SK-N-SH (cell line): ENCODE results near the gene TMEM231. TPM values are rescaled to one million over a fixed set of nuclear protein-coding genes. Genes with fewer than 3 reads are reported as not detected.

Experiments
- CTCF ChIA-PET: fragments of 300-600, 350-600 bp; formaldehyde crosslinking; extraction: SDS; loops from one replicate; lab custom pipeline; 2021; lab: Yijun Ruan, JAX
- POLR2A ChIA-PET: fragments of 350-600 bp; sonication (Branson Sonifier 250); formaldehyde crosslinking; extraction: SDS; loops from one replicate; lab custom pipeline; 2020; ENCODE audit warnings: antibody characterized with exemption, inconsistent platforms; lab: Yijun Ruan, JAX
- DNase-seq: peaks from one replicate; pipeline ENCODE4 v3.0.0; 2012
- H2AFZ ChIP-seq: fragments of 200-600 bp; sonication (generic); 2 replicates; pipeline ENCODE4 v1.8.1; 2016; ENCODE audit warnings: antibody characterized with exemption, mild to moderate bottlenecking, low read depth
- H3F3A ChIP-seq: fragments of 200-600 bp; sonication (generic); replicated peaks from 2 replicates; pipeline ENCODE3; 2016; ENCODE audit warnings: antibody characterized with exemption, mild to moderate bottlenecking; ENCODE audit not compliant: insufficient read depth
- H3K27ac ChIP-seq, 2 experiments: fragments of 200-500 bp in 1 of 2; fragments of 200-600 bp in 1 of 2; sonication (Bioruptor generic) in 1 of 2; sonication (generic), shearing (Covaris generic) in 1 of 2; 2 replicates each; pipeline versions ENCODE4 v1.5.1 to v1.6.1; 2014 to 2016; ENCODE audit warnings: low read depth in 2 of 2, inconsistent platforms in 1 of 2, low read length in 1 of 2, mild to moderate bottlenecking in 1 of 2, mixed read lengths in 1 of 2
- H3K27me3 ChIP-seq: fragments of 200-600 bp; sonication (generic), shearing (Covaris generic); 2 replicates; pipeline ENCODE4 v1.6.1; 2016; ENCODE audit warnings: mixed run types; ENCODE audit not compliant: insufficient read depth
- H3K36me3 ChIP-seq, 2 experiments: fragments of 200-500 bp in 1 of 2; fragments of 200-600 bp in 1 of 2; sonication (Bioruptor generic) in 1 of 2; sonication (generic) in 1 of 2; replicated peaks in 1 of 2; 2 replicates each; pipeline versions ENCODE3 to v1.5.1; 2014 to 2016; ENCODE audit warnings: low read length in 1 of 2, mild to moderate bottlenecking in 1 of 2; ENCODE audit not compliant: insufficient read depth in 2 of 2, control insufficient read depth in 1 of 2
- H3K4me1 ChIP-seq, 2 experiments: fragments of 200-500 bp in 1 of 2; fragments of 200-600 bp in 1 of 2; sonication (Bioruptor generic) in 1 of 2; sonication (generic), shearing (Covaris generic) in 1 of 2; 2 replicates each; pipeline versions ENCODE4 v1.5.1 to v1.6.1; 2014 to 2016; ENCODE audit warnings: low read depth in 1 of 2, low read length in 1 of 2, mixed run types in 1 of 2; ENCODE audit not compliant: insufficient read depth in 2 of 2, control insufficient read depth in 1 of 2
- H3K4me2 ChIP-seq: fragments of 200-600 bp; sonication (generic), shearing (Covaris generic); 2 replicates; pipeline ENCODE4 v1.6.1; 2017; ENCODE audit warnings: mixed run types
- H3K4me3 ChIP-seq, 2 experiments: fragments of 200-500 bp in 1 of 2; fragments of 200-600 bp in 1 of 2; sonication (Bioruptor generic) in 1 of 2; sonication (generic), shearing (Covaris generic) in 1 of 2; 2 replicates each; pipeline versions ENCODE4 v1.5.1 to v1.8.1; 2014 to 2016; ENCODE audit warnings: low read depth in 2 of 2, inconsistent platforms in 1 of 2, low read length in 1 of 2, mild to moderate bottlenecking in 1 of 2, mixed read lengths in 1 of 2, moderate library complexity in 1 of 2
- H3K79me2 ChIP-seq: fragments of 200-600 bp; sonication (generic); 2 replicates; pipeline ENCODE4 v1.8.1; 2017; ENCODE audit warnings: mild to moderate bottlenecking; ENCODE audit not compliant: insufficient read depth
- H3K9ac ChIP-seq: fragments of 200-600 bp; sonication (generic); 2 replicates; pipeline ENCODE4 v1.6.1; 2017; ENCODE audit warnings: mixed run types
- H3K9me2 ChIP-seq: fragments of 200-600 bp; sonication (generic); 2 replicates; pipeline ENCODE4 v1.6.1; 2017; ENCODE audit warnings: mixed run types
- H3K9me3 ChIP-seq: fragments of 200-600 bp; sonication (generic); 2 replicates; pipeline ENCODE4 v1.6.1; 2017; ENCODE audit warnings: mixed run types, mild to moderate bottlenecking, moderate library complexity
- H4K20me1 ChIP-seq: fragments of 200-600 bp; sonication (generic); 2 replicates; pipeline ENCODE4 v1.6.1; 2017; ENCODE audit warnings: mild to moderate bottlenecking, mixed run types; ENCODE audit not compliant: insufficient read depth
- EP300 ChIP-seq, 2 experiments: IDR thresholded peaks; 2 replicates each; pipeline versions ENCODE4 v1.4.0 to v1.6.1; 2012; ENCODE audit warnings: borderline replicate concordance in 1 of 2, low read depth in 1 of 2, low read length in 1 of 2
- EZH2phosphoT487 ChIP-seq: fragments of 200-600 bp; sonication (generic); IDR thresholded peaks from 2 replicates; pipeline ENCODE4 v1.6.1; 2017; ENCODE audit warnings: low read depth, mixed run types, mild to moderate bottlenecking, antibody characterized with exemption, moderate library complexity, borderline replicate concordance
- FOXJ3 ChIP-seq: sonication (generic); formaldehyde crosslinking; IDR thresholded peaks from 2 replicates; pipeline ENCODE4 v1.5.1; 2020; ENCODE audit warnings: mild to moderate bottlenecking, missing genetic modification reagents
- FOXM1 ChIP-seq: IDR thresholded peaks from 2 replicates; pipeline ENCODE4 v1.4.0; 2012; ENCODE audit warnings: low read depth, mild to moderate bottlenecking
- GATA2 ChIP-seq: sonication (generic); formaldehyde crosslinking; IDR thresholded peaks from 2 replicates; pipeline ENCODE4 v1.5.0; 2020; ENCODE audit warnings: mild to moderate bottlenecking, missing genetic modification reagents
- MEF2A ChIP-seq: IDR thresholded peaks from 2 replicates; pipeline ENCODE4 v1.4.0; 2012; ENCODE audit warnings: low read depth, borderline replicate concordance
- NRF1 ChIP-seq: IDR thresholded peaks from 2 replicates; pipeline ENCODE4 v1.6.1; 2012; ENCODE audit warnings: low read depth, mild to moderate bottlenecking, low read length
- RAD21 ChIP-seq: IDR thresholded peaks from 2 replicates; pipeline ENCODE4 v1.6.1; 2012; ENCODE audit warnings: mild to moderate bottlenecking, low read length
- RCOR1 ChIP-seq: fragments of 150-350 bp; IDR thresholded peaks from 2 replicates; pipeline ENCODE4 v1.6.1; 2017; ENCODE audit warnings: antibody characterized with exemption, low read length
- SIN3A ChIP-seq: IDR thresholded peaks from 2 replicates; pipeline ENCODE4 v1.6.1; 2012; ENCODE audit warnings: low read depth, mild to moderate bottlenecking, low read length, moderate library complexity, borderline replicate concordance
- SMC3 ChIP-seq: IDR thresholded peaks from 2 replicates; pipeline ENCODE4 v1.6.1; 2012; ENCODE audit warnings: low read depth, low read length, improper control_type of control experiment
- TEAD4 ChIP-seq: IDR thresholded peaks from 2 replicates; pipeline ENCODE4 v1.4.0; 2012; ENCODE audit warnings: mild to moderate bottlenecking, borderline replicate concordance; ENCODE audit not compliant: insufficient read depth
- YY1 ChIP-seq: IDR thresholded peaks from 2 replicates; pipeline ENCODE4 v1.4.0; 2012; ENCODE audit warnings: low read depth, mild to moderate bottlenecking
- ZBTB33 ChIP-seq: IDR thresholded peaks from 2 replicates; pipeline ENCODE4 v1.4.0; 2012; ENCODE audit warnings: low read depth, borderline replicate concordance
- WGBS: methylation state at CpG from one replicate; pipeline ENCODE4 v1.1.6; 2017; ENCODE audit warnings: low lambda C conversion rate; 5-methylcytosine and 5-hydroxymethylcytosine counted together
- polyA plus RNA-seq, 3 experiments: library from polyadenylated mRNA; depleted of rRNA; stranded (reverse); fragments of >200 nt; gene quantifications; 2 replicates each; pipeline ENCODE4 v1.2.3, GENCODE V29; 2012
- TF ChIP-seq, protein P1 (sequence below): fragments of 150-350 bp; IDR thresholded peaks from 2 replicates; pipeline ENCODE4 v1.6.1; 2017; ENCODE audit warnings: antibody characterized with exemption, low read length, low read depth, borderline replicate concordance
- TF ChIP-seq, protein P2 (sequence below): fragments of 150-350 bp; IDR thresholded peaks from 2 replicates; pipeline ENCODE4 v1.6.1; 2016; ENCODE audit warnings: mild to moderate bottlenecking, low read depth, low read length
- TF ChIP-seq, protein P3 (sequence below): IDR thresholded peaks from 2 replicates; pipeline ENCODE4 v1.6.1; 2012; ENCODE audit warnings: mild to moderate bottlenecking, low read depth, low read length, moderate library complexity

The TMEM231 gene
- polyA plus RNA-seq, 1 of the 3 experiments (the other 2 are of a cell fraction), result 18.1 TPM

DNA sequence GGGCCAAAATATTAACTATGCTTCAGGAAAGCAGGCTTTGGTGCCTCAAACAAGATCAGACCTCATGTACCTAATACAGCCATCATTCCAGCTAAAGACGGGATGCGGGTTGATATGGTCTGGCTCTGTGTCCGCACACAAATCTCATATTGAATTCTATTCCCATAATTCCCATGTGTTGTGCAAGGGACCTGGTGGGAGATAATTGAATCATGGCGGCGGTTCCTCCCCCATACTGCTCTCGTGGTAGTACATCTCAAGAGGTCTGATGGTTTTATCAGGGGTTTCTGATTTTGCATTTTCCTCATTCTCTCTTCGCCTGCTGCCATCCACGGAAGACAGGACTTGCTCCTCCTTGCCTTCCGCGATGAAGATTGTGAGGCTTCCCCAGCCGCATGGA is 41.8 kb downstream of the TMEM231 start:
- Histone ChIP-seq H3K9ac (no peak overlapping the region), H3K4me3 (no peak overlapping the region), H2AFZ (no peak overlapping the region), H3F3A (no peaks in the 10 kb centered on the region), H3K4me1 (no peaks in the 10 kb centered on the region; a peak in 1 of 4 replicates), H3K79me2 (no peaks in the 10 kb centered on the region), H3K27ac (no peak overlapping the region), H3K9me2 (no peaks in the 10 kb centered on the region), H3K36me3 (no peaks in the 10 kb centered on the region), H3K4me2 (no peak overlapping the region), H3K27me3 (no peaks in the 10 kb centered on the region), H4K20me1 (no peaks in the 10 kb centered on the region), H3K9me3 (no peaks in the 10 kb centered on the region)
- TF ChIP-seq RCOR1, result no peak
- no peak for TF ChIP-seq SIN3A
- TF ChIP-seq, protein P1, sequence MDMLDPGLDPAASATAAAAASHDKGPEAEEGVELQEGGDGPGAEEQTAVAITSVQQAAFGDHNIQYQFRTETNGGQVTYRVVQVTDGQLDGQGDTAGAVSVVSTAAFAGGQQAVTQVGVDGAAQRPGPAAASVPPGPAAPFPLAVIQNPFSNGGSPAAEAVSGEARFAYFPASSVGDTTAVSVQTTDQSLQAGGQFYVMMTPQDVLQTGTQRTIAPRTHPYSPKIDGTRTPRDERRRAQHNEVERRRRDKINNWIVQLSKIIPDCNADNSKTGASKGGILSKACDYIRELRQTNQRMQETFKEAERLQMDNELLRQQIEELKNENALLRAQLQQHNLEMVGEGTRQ, result no peak
- no peak for TF ChIP-seq MEF2A
- no peak for TF ChIP-seq YY1
- TF ChIP-seq NRF1, result no peak
- TF ChIP-seq RAD21, result no peak
- no peak for TF ChIP-seq FOXJ3 (CRISPR knock-in tag)
- TF ChIP-seq EP300 (IDR thresholded peaks at IDR 0.05; ENCODE audit: borderline replicate concordance in 1 of 2, low read depth in 1 of 2, low read length in 1 of 2), result no peak
- no peak for TF ChIP-seq EZH2phosphoT487
- TF ChIP-seq GATA2, result no peak
- no peak for TF ChIP-seq SMC3
- no peak for TF ChIP-seq FOXM1
- TF ChIP-seq, protein P2, sequence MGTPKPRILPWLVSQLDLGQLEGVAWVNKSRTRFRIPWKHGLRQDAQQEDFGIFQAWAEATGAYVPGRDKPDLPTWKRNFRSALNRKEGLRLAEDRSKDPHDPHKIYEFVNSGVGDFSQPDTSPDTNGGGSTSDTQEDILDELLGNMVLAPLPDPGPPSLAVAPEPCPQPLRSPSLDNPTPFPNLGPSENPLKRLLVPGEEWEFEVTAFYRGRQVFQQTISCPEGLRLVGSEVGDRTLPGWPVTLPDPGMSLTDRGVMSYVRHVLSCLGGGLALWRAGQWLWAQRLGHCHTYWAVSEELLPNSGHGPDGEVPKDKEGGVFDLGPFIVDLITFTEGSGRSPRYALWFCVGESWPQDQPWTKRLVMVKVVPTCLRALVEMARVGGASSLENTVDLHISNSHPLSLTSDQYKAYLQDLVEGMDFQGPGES, result no peak
- no peak for TF ChIP-seq TEAD4
- TF ChIP-seq, protein P3, sequence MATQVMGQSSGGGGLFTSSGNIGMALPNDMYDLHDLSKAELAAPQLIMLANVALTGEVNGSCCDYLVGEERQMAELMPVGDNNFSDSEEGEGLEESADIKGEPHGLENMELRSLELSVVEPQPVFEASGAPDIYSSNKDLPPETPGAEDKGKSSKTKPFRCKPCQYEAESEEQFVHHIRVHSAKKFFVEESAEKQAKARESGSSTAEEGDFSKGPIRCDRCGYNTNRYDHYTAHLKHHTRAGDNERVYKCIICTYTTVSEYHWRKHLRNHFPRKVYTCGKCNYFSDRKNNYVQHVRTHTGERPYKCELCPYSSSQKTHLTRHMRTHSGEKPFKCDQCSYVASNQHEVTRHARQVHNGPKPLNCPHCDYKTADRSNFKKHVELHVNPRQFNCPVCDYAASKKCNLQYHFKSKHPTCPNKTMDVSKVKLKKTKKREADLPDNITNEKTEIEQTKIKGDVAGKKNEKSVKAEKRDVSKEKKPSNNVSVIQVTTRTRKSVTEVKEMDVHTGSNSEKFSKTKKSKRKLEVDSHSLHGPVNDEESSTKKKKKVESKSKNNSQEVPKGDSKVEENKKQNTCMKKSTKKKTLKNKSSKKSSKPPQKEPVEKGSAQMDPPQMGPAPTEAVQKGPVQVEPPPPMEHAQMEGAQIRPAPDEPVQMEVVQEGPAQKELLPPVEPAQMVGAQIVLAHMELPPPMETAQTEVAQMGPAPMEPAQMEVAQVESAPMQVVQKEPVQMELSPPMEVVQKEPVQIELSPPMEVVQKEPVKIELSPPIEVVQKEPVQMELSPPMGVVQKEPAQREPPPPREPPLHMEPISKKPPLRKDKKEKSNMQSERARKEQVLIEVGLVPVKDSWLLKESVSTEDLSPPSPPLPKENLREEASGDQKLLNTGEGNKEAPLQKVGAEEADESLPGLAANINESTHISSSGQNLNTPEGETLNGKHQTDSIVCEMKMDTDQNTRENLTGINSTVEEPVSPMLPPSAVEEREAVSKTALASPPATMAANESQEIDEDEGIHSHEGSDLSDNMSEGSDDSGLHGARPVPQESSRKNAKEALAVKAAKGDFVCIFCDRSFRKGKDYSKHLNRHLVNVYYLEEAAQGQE, result no peak
- TF ChIP-seq ZBTB33, result no peak
- ChIA-PET CTCF (interaction anchor here (1.0 to 1.8 kb wide), 2 partner anchors 23 to 42 kb away, joined by 4 to 5 read pairs; no protein-coding TSS in a partner anchor), POLR2A (no interaction called here)
- 98% methylated on average over 11 of the region's 11 CpGs for WGBS
- no peak for DNase-seq
